ENCODE measurements around the gene NF2. TPM values are rescaled to one million over a fixed set of nuclear protein-coding genes. Genes with fewer than 3 reads are reported as not detected.

Gene NF2
- total RNA-seq, 1 donor from 2014 or later = 29.2 TPM

DNA sequence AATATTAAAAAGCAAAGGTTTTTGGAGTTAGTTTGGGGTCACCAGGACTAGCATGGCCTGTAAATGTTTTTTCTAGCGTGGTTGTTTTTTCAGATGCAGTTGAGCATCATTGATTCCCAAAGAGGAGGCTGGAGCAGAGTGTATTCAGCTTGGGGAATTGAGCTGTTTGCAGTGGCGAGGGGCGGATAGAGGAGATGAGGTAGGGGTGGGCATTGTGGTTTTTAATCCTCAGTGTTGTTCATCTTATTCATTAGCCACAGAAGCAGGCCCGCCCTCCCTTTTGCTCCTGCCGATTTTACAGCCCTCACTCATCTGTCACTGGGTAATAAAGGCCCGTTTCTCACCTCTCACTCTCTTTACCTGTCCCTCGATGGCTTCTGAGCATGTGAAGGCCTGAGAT lies 51.4 kb downstream of the NF2 start:
- peaks cover 4 to 21% (median 11%) of the 10 kb centered on the region in 3 donors for H3K36me3 ChIP-seq (ENCODE audit: control insufficient read depth in 3 of 3, insufficient read depth in 3 of 3, low read length in 3 of 3)
- peaks cover 0 to 7% (median 5%) of the 10 kb centered on the region in 3 donors for H3K4me1 ChIP-seq (ENCODE audit: control insufficient read depth in 3 of 3, insufficient read depth in 3 of 3, low read length in 3 of 3)
- H3K27me3 ChIP-seq (ENCODE audit: control insufficient read depth in 3 of 3, insufficient read depth in 3 of 3, low read length in 3 of 3) = no peaks in the 10 kb centered on the region
- H3K4me3 ChIP-seq (ENCODE audit: low read length in 3 of 3) = no peak overlapping the region
- no peak overlapping the region for H3K27ac ChIP-seq (ENCODE audit: low read depth, low read length)
- H3K9ac ChIP-seq (ENCODE audit: low read depth in 1 of 3, low read length in 3 of 3) = no peak overlapping the region
- no peaks in the 10 kb centered on the region for H3K9me3 ChIP-seq (ENCODE audit: control insufficient read depth in 3 of 3, low read length in 3 of 3)

DNA sequence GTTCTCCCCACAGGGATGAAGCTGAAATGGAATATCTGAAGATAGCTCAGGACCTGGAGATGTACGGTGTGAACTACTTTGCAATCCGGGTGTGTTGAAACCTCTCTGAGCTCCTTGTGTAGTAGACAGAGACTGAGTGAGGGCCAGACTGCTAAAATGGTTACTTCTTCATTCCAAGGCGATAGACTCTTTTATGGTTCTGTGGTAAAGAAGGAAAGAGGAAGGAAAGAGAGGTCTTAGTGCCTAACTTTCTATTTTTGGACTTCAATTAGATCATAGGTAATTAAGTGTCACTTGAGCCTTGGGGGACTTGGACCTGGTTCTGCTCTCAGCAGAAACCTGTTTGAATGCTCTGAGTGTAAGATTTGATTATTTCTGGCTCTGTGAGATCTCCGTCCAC lies 54.7 kb downstream of the NF2 start:
- Histone ChIP-seq H3K27me3 (ENCODE audit: control insufficient read depth in 3 of 3, insufficient read depth in 3 of 3, low read length in 3 of 3) (no peaks in the 10 kb centered on the region), H3K9me3 (ENCODE audit: control insufficient read depth in 3 of 3, low read length in 3 of 3) (no peaks in the 10 kb centered on the region), H3K9ac (ENCODE audit: low read depth in 1 of 3, low read length in 3 of 3) (peak overlapping the region in 1 of 3 donors; percentile 30), H3K27ac (ENCODE audit: low read depth, low read length) (no peak overlapping the region), H3K4me3 (ENCODE audit: low read length in 3 of 3) (no peak overlapping the region), H3K36me3 (ENCODE audit: control insufficient read depth in 3 of 3, insufficient read depth in 3 of 3, low read length in 3 of 3) (peaks cover 9 to 30% (median 24%) of the 10 kb centered on the region in 3 donors), H3K4me1 (ENCODE audit: control insufficient read depth in 3 of 3, insufficient read depth in 3 of 3, low read length in 3 of 3) (peaks cover 0 to 7% (median 5%) of the 10 kb centered on the region in 3 donors)

GRCh38 chr22:29660021-29660420 lies 56.6 kb downstream of the NF2 start:
- H3K36me3 ChIP-seq (ENCODE audit: control insufficient read depth in 3 of 3, insufficient read depth in 3 of 3, low read length in 3 of 3) = peaks cover 18 to 35% (median 35%) of the 10 kb centered on the region in 3 donors
- H3K4me1 ChIP-seq (ENCODE audit: control insufficient read depth in 3 of 3, insufficient read depth in 3 of 3, low read length in 3 of 3) = peaks cover 0 to 7% (median 5%) of the 10 kb centered on the region in 3 donors
- no peak overlapping the region for H3K4me3 ChIP-seq (ENCODE audit: low read length in 3 of 3)
- H3K9ac ChIP-seq (ENCODE audit: low read depth in 1 of 3, low read length in 3 of 3) = no peak overlapping the region
- no peaks in the 10 kb centered on the region for H3K27me3 ChIP-seq (ENCODE audit: control insufficient read depth in 3 of 3, insufficient read depth in 3 of 3, low read length in 3 of 3)
- H3K9me3 ChIP-seq (ENCODE audit: control insufficient read depth in 3 of 3, low read length in 3 of 3) = no peaks in the 10 kb centered on the region
- H3K27ac ChIP-seq (ENCODE audit: low read depth, low read length) = no peak overlapping the region

DNA sequence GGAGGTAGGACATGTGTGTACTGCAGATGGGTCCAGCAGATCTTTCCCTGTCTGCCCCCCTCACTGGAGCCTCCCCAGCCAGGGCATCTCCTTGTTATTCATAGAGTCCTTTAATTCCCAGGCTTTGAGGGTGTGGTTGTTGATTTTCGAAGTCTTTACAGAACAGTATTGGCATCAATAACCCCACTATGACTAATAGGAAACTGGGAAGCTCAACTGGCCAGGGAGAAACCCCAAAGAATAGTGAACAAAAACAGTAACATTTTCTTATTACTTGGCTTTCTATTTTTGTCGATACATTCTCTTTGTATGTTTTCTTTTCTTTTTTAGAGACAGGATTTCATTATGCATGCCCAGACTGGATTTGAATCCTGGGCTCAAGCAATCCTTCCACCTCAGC lies 57.9 kb downstream of the NF2 start:
- Histone ChIP-seq H3K36me3 (ENCODE audit: control insufficient read depth in 3 of 3, insufficient read depth in 3 of 3, low read length in 3 of 3) (peaks cover 17 to 33% (median 32%) of the 10 kb centered on the region in 3 donors), H3K4me3 (ENCODE audit: low read length in 3 of 3) (no peak overlapping the region), H3K27ac (ENCODE audit: low read depth, low read length) (no peak overlapping the region), H3K9me3 (ENCODE audit: control insufficient read depth in 3 of 3, low read length in 3 of 3) (no peaks in the 10 kb centered on the region), H3K27me3 (ENCODE audit: control insufficient read depth in 3 of 3, insufficient read depth in 3 of 3, low read length in 3 of 3) (no peaks in the 10 kb centered on the region), H3K4me1 (ENCODE audit: control insufficient read depth in 3 of 3, insufficient read depth in 3 of 3, low read length in 3 of 3) (peaks cover 0 to 7% (median 5%) of the 10 kb centered on the region in 3 donors), H3K9ac (ENCODE audit: low read depth in 1 of 3, low read length in 3 of 3) (no peak overlapping the region)

DNA sequence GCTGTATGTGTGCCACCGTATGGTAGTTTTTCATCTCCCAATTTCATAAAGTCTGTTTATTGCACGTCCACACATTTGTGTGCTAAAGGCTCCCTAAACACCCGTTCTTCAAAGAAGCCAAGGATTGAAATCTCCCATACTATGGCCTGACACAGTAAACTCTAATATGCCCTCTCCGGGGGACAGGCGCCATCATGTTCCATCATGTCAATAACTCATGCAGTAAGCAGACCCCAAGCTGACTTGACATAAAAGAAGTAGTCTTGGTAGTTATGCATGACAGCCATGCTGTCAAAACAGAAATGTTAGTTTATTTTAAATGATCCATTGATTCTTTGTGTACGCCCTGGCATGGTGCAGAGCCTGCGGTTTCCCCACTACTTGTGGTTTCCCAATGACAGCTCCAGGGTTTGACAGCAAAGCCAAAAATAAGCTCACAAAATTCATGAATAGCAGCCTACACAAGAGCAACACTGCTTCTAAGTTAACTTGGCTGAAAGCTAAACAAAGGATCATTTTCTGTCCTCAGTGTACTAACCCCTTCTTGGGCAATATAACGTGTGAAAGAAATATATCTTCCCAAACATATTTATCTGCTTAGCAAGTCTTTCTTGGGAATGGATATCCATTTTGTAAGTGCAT lies 59.9 kb downstream of the NF2 start:
- peaks cover 21 to 44% (median 32%) of the 10 kb centered on the region in 3 donors for H3K36me3 ChIP-seq (ENCODE audit: control insufficient read depth in 3 of 3, insufficient read depth in 3 of 3, low read length in 3 of 3)
- H3K27me3 ChIP-seq (ENCODE audit: control insufficient read depth in 3 of 3, insufficient read depth in 3 of 3, low read length in 3 of 3) = no peaks in the 10 kb centered on the region
- no peaks in the 10 kb centered on the region for H3K9me3 ChIP-seq (ENCODE audit: control insufficient read depth in 3 of 3, low read length in 3 of 3)
- H3K9ac ChIP-seq (ENCODE audit: low read depth in 1 of 3, low read length in 3 of 3) = no peak overlapping the region
- H3K4me1 ChIP-seq (ENCODE audit: control insufficient read depth in 3 of 3, insufficient read depth in 3 of 3, low read length in 3 of 3) = no peaks in the 10 kb centered on the region
- no peak overlapping the region for H3K4me3 ChIP-seq (ENCODE audit: low read length in 3 of 3)
- H3K27ac ChIP-seq (ENCODE audit: low read depth, low read length) = no peak overlapping the region

- Histone ChIP-seq H3K27ac (ENCODE audit: low read depth, low read length) (no peak overlapping the region), H3K4me3 (ENCODE audit: low read length in 3 of 3) (no peak overlapping the region), H3K27me3 (ENCODE audit: control insufficient read depth in 3 of 3, insufficient read depth in 3 of 3, low read length in 3 of 3) (no peaks in the 10 kb centered on the region), H3K9me3 (ENCODE audit: control insufficient read depth in 3 of 3, low read length in 3 of 3) (no peaks in the 10 kb centered on the region), H3K36me3 (ENCODE audit: control insufficient read depth in 3 of 3, insufficient read depth in 3 of 3, low read length in 3 of 3) (peaks cover 31 to 49% (median 39%) of the 10 kb centered on the region in 3 donors), H3K4me1 (ENCODE audit: control insufficient read depth in 3 of 3, insufficient read depth in 3 of 3, low read length in 3 of 3) (no peaks in the 10 kb centered on the region), H3K9ac (ENCODE audit: low read depth in 1 of 3, low read length in 3 of 3) (no peak overlapping the region)
Measured at GRCh38 chr22:29665486-29665885, 62.1 kb downstream of the NF2 start.

DNA sequence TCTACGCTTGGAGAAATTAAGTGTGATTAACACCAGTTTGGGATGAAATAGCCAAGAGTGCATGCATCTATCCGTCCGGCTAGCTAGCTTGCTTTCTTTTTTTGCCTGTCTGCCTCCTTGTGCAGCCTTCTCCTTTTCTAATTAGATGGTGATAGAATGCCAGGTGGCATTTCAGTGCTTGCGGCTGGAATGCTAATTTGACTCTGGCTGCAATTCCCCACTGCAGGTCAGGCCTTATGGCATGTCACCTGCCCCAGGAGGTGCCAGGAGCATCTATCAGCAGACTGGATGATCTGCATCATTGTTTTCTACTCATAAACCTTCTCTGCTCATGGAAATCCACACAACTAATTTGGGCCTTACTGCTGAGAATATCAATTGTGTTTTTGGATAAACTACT lies 65.2 kb downstream of the NF2 start:
- no peak overlapping the region for H3K27ac ChIP-seq (ENCODE audit: low read depth, low read length)
- no peaks in the 10 kb centered on the region for H3K4me1 ChIP-seq (ENCODE audit: control insufficient read depth in 3 of 3, insufficient read depth in 3 of 3, low read length in 3 of 3)
- no peak overlapping the region for H3K9ac ChIP-seq (ENCODE audit: low read depth in 1 of 3, low read length in 3 of 3)
- H3K4me3 ChIP-seq (ENCODE audit: low read length in 3 of 3) = no peak overlapping the region
- H3K27me3 ChIP-seq (ENCODE audit: control insufficient read depth in 3 of 3, insufficient read depth in 3 of 3, low read length in 3 of 3) = no peaks in the 10 kb centered on the region
- H3K36me3 ChIP-seq (ENCODE audit: control insufficient read depth in 3 of 3, insufficient read depth in 3 of 3, low read length in 3 of 3) = peaks cover 35 to 49% (median 47%) of the 10 kb centered on the region in 3 donors
- no peaks in the 10 kb centered on the region for H3K9me3 ChIP-seq (ENCODE audit: control insufficient read depth in 3 of 3, low read length in 3 of 3)

DNA sequence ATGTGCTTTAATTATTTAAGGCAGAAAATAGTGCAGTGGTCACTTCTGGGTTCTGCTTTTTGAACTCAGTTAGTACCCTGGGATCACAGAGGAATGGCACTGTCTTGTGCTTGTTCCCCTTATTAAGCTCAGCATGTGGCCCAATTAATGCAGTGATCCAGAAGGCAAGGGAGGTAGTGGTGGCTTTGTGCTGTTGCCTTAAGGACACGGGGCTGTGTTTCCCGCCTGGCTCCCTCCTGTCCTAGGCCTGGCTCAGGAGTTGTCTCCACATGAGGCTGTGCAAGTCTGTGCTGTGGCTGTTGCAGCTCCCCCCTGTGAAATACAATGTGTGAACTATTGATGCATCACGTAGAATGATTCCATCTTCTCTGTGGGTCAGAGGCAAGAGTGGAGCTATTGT lies 67.2 kb downstream of the NF2 start:
- Histone ChIP-seq H3K27me3 (ENCODE audit: control insufficient read depth in 3 of 3, insufficient read depth in 3 of 3, low read length in 3 of 3) (no peaks in the 10 kb centered on the region), H3K27ac (ENCODE audit: low read depth, low read length) (no peak overlapping the region), H3K4me3 (ENCODE audit: low read length in 3 of 3) (no peak overlapping the region), H3K9ac (ENCODE audit: low read depth in 1 of 3, low read length in 3 of 3) (no peak overlapping the region), H3K36me3 (ENCODE audit: control insufficient read depth in 3 of 3, insufficient read depth in 3 of 3, low read length in 3 of 3) (peaks cover 46 to 59% (median 59%) of the 10 kb centered on the region in 3 donors), H3K9me3 (ENCODE audit: control insufficient read depth in 3 of 3, low read length in 3 of 3) (no peaks in the 10 kb centered on the region), H3K4me1 (ENCODE audit: control insufficient read depth in 3 of 3, insufficient read depth in 3 of 3, low read length in 3 of 3) (no peaks in the 10 kb centered on the region)

DNA sequence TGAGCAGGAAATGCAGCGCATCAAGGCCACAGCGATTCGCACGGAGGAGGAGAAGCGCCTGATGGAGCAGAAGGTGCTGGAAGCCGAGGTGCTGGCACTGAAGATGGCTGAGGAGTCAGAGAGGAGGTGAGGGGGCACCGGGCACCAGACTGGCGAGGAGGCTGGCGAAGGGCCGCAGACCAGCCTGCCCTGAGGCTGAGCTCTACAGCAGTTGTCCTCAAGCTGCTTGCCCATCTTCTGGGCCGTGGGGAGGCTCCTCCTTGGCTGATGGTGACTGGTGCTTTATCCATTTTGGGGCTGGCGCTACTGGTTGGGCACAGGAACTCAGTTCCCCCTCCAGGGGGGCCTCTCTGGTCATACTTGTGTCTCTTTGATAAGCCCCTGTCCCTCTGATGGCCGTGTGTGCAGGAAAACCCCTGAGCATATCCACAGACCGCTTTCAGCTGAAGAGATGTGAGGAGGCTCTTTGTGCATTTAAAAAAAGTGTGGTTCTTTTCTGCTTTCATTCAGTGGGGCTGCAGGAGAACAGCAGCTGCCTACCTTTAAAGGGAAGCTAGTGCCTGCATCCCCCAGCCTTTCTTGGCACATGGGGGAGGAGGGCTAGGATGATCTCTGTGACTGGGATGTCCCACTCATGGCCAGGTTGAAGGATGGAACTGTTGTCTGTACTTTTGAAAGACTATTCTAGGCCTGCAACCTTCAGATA lies 70.1 kb downstream of the NF2 start:
- Histone ChIP-seq H3K27ac (ENCODE audit: low read depth, low read length) (no peak overlapping the region), H3K4me3 (ENCODE audit: low read length in 3 of 3) (no peak overlapping the region), H3K4me1 (ENCODE audit: control insufficient read depth in 3 of 3, insufficient read depth in 3 of 3, low read length in 3 of 3) (no peaks in the 10 kb centered on the region), H3K27me3 (ENCODE audit: control insufficient read depth in 3 of 3, insufficient read depth in 3 of 3, low read length in 3 of 3) (no peaks in the 10 kb centered on the region), H3K36me3 (ENCODE audit: control insufficient read depth in 3 of 3, insufficient read depth in 3 of 3, low read length in 3 of 3) (peaks cover 63 to 72% (median 69%) of the 10 kb centered on the region in 3 donors), H3K9ac (ENCODE audit: low read depth in 1 of 3, low read length in 3 of 3) (no peak overlapping the region), H3K9me3 (ENCODE audit: control insufficient read depth in 3 of 3, low read length in 3 of 3) (no peaks in the 10 kb centered on the region)

GRCh38 chr22:29674121-29674520 lies 70.7 kb downstream of the NF2 start:
- Histone ChIP-seq H3K27ac (ENCODE audit: low read depth, low read length) (no peak overlapping the region), H3K36me3 (ENCODE audit: control insufficient read depth in 3 of 3, insufficient read depth in 3 of 3, low read length in 3 of 3) (peaks cover 63 to 73% (median 69%) of the 10 kb centered on the region in 3 donors), H3K9me3 (ENCODE audit: control insufficient read depth in 3 of 3, low read length in 3 of 3) (no peaks in the 10 kb centered on the region), H3K4me1 (ENCODE audit: control insufficient read depth in 3 of 3, insufficient read depth in 3 of 3, low read length in 3 of 3) (no peaks in the 10 kb centered on the region), H3K9ac (ENCODE audit: low read depth in 1 of 3, low read length in 3 of 3) (no peak overlapping the region), H3K27me3 (ENCODE audit: control insufficient read depth in 3 of 3, insufficient read depth in 3 of 3, low read length in 3 of 3) (no peaks in the 10 kb centered on the region), H3K4me3 (ENCODE audit: low read length in 3 of 3) (no peak overlapping the region)
